GM19468 (cell line): ENCODE results near the gene KIAA1614.

Experiments used
- ATAC-seq: cut with Tn5 transposase; IDR thresholded peaks from one replicate; pipeline ENCODE4 v1.9.1; 2021; ENCODE audit warnings: mild to moderate bottlenecking, moderate library complexity, moderate number of reproducible peaks; ENCODE audit not compliant: unreplicated experiment; ENCODE audit errors: extremely low read depth

KIAA1614 gene

GRCh38 chr1:180940445-180940844, 27.7 kb downstream of the KIAA1614 start:
- ATAC-seq = no peak

GRCh38 chr1:180941518-180942275, 29.0 kb downstream of the KIAA1614 start:
- no peak for ATAC-seq

- no peak for ATAC-seq
These were observed 32.5 kb downstream of the KIAA1614 start for GRCh38 chr1:180945151-180945550.

- no peak for ATAC-seq
These were observed 32.9 kb downstream of the KIAA1614 start for GRCh38 chr1:180945551-180945950.

DNA sequence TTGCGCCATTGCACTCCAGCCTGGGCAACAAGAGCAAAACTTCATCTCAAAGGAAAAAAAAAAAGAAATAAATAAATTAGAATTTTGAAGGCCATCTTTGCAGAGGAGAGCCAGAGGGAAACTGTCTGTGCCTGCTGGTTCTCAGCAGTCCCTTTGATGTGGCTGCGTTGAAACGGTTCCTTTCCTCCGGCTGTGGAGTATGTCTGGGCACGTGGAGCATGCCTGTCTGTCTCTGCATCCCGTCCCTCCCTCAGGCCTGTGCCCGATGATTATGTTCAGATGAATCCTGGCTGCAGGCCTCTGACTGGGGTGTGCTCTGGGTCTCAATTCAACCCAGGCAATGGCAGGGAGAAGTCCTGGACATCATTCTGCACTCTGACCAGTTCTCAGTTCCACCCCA, 33.4 kb downstream of the KIAA1614 start:
- no peak for ATAC-seq

GRCh38 chr1:180946541-180947498, 34.1 kb downstream of the KIAA1614 start:
- ATAC-seq = no peak

DNA sequence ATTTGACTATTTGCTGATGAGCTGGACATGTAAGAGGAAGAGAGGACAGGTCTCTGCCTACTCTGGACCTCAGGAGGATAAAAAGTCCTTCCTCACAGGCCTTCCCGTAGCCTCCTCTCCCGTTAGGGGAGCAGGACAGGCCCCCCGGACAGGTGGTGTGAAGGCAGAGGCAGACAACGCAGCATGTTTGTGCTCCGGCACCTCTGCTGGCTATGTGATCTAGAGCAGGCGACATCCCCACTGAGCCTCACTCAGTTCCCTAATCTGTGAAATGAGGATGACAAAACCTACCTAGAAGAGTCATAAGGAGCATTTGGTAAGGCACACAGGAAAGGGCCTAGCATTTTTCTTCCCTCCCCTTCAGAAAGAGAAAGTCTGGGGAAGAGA, 34.8 kb downstream of the KIAA1614 start:
- no peak for ATAC-seq

DNA sequence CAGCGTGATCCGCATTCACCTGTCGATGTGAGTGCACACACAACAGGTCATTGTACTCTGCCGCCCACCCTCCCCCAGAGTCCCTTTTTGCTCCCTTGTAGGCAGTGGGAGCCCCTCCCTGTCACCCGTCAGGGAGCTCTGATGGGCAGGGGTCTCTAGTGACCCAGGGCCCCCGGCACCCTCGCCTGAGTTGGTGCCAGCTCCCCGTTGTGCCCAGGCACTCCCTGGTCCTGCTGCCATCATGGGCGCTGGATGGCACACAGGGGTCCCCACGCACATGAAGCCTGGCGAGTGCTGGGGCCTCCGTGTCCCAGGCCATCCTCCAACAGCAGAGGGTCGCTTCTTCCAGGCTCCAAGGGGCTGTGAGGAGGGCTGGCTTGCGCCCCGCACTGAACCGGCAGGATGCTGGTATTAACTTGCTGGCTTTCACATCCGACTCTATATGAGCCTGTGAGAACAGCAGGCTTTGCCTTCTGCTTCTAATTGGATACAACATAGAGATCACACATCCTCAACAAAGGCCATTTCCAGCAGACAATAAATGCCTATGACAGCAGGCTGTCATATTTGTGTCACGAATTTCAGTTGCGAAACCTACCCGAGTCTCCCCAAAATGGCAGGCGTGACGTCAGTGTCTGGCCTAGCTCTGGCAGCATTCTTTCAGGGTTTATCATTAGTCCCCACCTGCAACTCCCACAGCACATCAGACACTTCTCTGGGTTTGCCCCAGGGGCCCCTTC, 35.4 kb downstream of the KIAA1614 start:
- no peak for ATAC-seq

DNA sequence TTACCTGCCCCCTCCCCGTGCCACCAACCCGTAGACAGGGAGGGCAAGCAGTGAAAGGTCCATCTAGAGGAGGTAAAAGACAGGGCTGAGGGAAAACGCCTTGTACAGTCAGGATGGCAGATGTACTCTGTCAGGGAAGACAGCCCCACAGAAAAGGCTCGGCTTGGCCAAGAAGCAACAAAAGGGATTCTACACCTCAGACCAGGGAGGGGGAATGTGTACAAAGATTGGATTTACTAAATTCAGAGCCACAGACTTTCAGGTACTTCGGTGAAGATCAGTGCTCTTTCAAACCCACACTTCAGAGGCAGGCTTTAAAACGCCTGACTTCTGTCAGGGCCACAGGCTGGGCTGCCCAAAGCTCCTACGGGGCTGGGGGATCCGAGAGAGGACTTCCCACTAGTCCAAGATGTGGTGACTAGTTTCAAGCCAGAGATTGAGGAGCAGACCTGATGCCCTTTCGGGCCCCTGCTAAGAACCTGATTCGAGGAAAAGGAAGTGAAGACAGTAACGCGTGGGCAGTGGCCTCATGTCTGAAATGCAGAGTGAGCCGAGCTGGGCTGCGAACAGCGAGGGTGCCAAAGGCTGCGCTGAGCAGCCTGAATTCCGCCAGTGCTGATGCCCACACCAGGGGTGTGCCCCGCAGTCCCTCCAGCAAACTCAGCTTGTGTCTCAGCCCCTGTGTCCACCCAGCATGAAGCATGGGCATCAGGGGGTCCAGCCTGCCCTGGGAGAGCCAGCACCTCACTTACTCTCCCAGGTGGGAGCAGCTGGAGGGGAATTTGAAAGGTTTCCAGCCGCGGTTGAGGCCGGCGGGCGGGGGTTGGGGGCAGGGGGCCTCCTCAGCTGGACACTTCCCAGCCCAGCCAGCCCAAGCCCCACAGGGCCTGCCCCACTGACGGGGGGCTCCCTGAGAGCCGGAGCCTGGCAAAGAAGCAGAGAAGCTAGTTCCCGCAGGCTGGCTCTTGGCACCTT, 36.2 kb downstream of the KIAA1614 start:
- ATAC-seq = no peak

DNA sequence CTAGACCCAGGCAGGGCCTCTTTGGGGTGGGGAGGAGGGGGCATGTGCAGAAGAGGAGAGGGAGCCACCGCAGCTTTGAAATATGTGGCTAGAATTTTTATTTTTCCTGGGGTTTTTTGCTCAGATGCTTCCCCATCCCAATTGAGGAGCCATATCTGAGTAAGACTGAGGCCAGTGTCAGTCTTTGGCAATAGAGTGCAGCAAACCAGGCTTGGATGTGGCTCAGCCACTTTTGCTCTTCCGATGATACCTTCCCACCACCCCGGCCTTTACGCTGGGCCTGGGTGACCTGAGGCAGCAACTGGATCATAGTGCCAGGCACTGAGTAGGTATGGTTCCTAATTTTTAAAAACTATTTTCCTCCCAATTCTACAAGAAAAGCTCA, 36.9 kb downstream of the KIAA1614 start:
- ATAC-seq = no peak

GRCh38 chr1:180950321-180950720, 37.6 kb downstream of the KIAA1614 start:
- no peak for ATAC-seq

- ATAC-seq = no peak
These were observed 38.6 kb downstream of the KIAA1614 start for GRCh38 chr1:180951186-180951745.

- no peak for ATAC-seq
These were observed 39.3 kb downstream of the KIAA1614 start for GRCh38 chr1:180951836-180952656.

DNA sequence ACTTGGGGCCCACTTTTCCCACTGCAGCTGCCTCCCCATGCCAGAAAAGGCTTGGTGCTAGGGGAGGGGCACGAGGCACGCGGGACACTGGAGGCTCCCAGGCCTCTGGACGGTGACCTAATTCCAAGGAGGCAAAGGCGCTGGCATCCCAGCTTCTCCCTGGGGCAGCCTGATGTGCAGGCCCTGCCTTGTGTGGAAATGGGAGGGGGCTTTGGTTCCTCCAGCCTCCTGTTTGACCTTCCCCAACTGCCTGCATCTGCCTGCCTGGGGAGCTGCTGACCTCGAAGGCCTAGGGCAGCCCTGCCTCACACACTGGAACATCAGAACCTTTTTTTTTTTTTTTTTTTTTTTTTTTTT, 39.9 kb downstream of the KIAA1614 start:
- ATAC-seq = no peak

GRCh38 chr1:180953291-180954004, 40.8 kb downstream of the KIAA1614 start:
- ATAC-seq = no peak

DNA sequence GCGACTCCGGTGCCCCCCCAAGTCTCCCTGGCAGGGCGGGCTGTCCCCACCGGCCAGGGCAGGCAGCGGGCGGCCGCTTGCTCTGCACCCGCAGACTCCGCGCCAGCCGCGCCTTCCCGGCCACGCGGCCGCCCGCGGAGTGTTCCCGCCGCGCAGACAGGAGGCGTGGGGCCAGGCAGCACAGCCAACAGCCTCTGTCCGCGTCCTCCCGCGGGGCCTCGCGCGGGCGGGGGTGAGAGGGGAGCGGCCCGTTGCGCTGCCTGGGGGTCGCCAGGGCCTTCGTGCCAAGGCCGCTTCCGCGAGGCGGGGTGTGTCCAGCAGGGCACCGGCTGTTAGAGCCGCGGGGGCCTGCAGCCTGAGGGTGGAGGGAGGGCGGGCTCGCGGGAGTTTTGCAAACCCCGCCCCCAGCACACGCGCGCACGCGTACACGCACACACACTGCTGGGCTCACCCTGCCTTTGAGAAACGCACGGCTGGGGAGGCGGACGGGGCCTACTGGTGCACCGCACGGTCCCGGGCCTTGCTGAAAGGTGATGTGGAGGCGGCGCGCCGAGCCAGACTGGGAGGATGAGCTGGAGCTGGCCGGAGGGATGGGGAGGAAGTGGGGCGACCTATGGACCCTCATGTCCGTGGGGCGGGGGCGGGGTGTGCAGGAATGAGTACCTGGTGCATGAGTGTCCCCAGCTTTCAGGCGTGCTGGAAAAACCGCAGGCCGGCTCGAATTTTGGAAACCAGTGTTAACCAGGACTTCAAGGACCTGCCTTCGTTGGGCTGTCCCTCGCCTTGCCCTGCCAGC, 41.5 kb downstream of the KIAA1614 start:
- ATAC-seq = peak; percentile 83

- ATAC-seq = no peak
These were observed 42.1 kb downstream of the KIAA1614 start for GRCh38 chr1:180954801-180955165.
